Left ventricle myocardium inferior (tissue), 1 donor: ENCODE measurements around the gene LRP1B. TPM values are rescaled to one million over a fixed set of nuclear protein-coding genes. Genes with fewer than 3 reads are reported as not detected.

Experiments used
- DNase-seq: peaks from one replicate; pipeline ENCODE4 v3.0.0-alpha.2; 2020
- H3K27ac ChIP-seq: fragments of 200-600 bp; replicated peaks from 2 replicates; pipeline ENCODE4 v1.8.0; 2021
- H3K27me3 ChIP-seq: fragments of 200-600 bp; 2 replicates; pipeline ENCODE4 v1.8.0; 2021; ENCODE audit warnings: low read depth
- H3K36me3 ChIP-seq: fragments of 200-600 bp; 2 replicates; pipeline ENCODE4 v1.8.0; 2021
- H3K4me1 ChIP-seq: fragments of 200-600 bp; 2 replicates; pipeline ENCODE4 v1.8.0; 2021
- H3K4me3 ChIP-seq: fragments of 200-600 bp; 2 replicates; pipeline ENCODE4 v1.8.0; 2021; ENCODE audit warnings: mild to moderate bottlenecking, moderate library complexity
- H3K9me3 ChIP-seq: fragments of 200-600 bp; replicated peaks from 2 replicates; pipeline ENCODE4 v1.8.0; 2021
- intact Hi-C: fragments of 100-400 bp; cut with micrococcal nuclease; formaldehyde crosslinking; loops from one replicate; pipeline ENCODE4 v1.11.0; 2022
- total RNA-seq: library from RNA; stranded (reverse); fragmentation: NEBNext Ultra II Directional; extraction: Animal tissue kit (Norgen Biotek cat#: 25700); gene quantifications from one replicate; pipeline ENCODE4 v1.2.1, GENCODE V29; 2021
- TF ChIP-seq, protein P1 (sequence below): fragments of 200-600 bp; IDR thresholded peaks from 2 replicates; pipeline ENCODE4 v1.8.0; 2021; ENCODE audit warnings: antibody characterized with exemption, mild to moderate bottlenecking, borderline replicate concordance
- donor health status: DM: no; HTN: yes; CAD: no; lungs with severe emphysema.

LRP1B gene
- total RNA-seq, 1 donor from 2014 or later: 0.08 TPM

DNA sequence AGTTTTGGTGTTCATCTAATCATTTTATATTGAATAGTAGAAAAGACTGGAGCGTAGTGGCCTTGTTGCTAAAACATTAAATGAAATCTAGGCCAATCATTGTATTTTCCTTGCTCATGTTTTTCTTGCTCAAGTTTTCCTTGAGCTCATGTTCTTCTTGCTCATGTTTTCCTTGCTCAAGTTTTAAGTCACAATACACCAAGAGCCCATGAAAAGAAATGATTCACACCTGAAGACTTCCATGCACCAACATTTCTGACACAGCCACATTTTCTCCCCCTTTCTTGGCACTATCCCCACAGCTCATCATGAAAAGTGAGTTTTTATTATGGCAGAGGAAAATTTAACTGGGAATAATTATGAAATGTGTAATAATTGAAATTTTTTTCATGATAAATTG lies 92.0 kb downstream of the LRP1B start:
- no peaks in the 10 kb centered on the region for H3K27me3 ChIP-seq
- intact Hi-C loops: no loop called here
- H3K4me3 ChIP-seq: no peak overlapping the region
- TF ChIP-seq, protein P1, sequence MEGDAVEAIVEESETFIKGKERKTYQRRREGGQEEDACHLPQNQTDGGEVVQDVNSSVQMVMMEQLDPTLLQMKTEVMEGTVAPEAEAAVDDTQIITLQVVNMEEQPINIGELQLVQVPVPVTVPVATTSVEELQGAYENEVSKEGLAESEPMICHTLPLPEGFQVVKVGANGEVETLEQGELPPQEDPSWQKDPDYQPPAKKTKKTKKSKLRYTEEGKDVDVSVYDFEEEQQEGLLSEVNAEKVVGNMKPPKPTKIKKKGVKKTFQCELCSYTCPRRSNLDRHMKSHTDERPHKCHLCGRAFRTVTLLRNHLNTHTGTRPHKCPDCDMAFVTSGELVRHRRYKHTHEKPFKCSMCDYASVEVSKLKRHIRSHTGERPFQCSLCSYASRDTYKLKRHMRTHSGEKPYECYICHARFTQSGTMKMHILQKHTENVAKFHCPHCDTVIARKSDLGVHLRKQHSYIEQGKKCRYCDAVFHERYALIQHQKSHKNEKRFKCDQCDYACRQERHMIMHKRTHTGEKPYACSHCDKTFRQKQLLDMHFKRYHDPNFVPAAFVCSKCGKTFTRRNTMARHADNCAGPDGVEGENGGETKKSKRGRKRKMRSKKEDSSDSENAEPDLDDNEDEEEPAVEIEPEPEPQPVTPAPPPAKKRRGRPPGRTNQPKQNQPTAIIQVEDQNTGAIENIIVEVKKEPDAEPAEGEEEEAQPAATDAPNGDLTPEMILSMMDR: no peak
- no peak overlapping the region for H3K27ac ChIP-seq
- H3K36me3 ChIP-seq: no peaks in the 10 kb centered on the region
- no peaks in the 10 kb centered on the region for H3K9me3 ChIP-seq
- no peak for DNase-seq
- no peaks in the 10 kb centered on the region for H3K4me1 ChIP-seq

DNA sequence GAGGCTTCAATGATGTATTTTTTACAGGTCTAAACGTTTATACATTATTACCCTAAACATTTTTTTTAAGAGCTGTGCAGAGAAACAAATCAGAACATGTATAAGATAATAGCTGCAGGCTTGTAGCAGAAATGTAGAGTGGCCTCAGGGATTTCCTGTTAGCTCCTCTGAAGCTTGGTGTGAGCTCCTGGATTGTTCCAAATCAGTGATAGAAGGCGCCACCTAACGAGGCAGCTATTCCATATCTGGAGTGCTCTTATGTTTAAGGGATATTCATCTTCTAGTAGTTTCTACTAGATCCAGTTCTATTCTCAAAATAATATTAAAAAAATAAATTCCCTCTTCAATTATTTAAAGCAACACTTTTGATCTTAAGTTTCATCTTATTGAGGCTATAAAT lies 93.1 kb downstream of the LRP1B start:
- no peaks in the 10 kb centered on the region for H3K36me3 ChIP-seq
- no peaks in the 10 kb centered on the region for H3K9me3 ChIP-seq
- TF ChIP-seq, protein P1: no peak
- H3K4me1 ChIP-seq: no peaks in the 10 kb centered on the region
- no peak for DNase-seq
- H3K4me3 ChIP-seq: no peak overlapping the region
- no peaks in the 10 kb centered on the region for H3K27me3 ChIP-seq
- no peak overlapping the region for H3K27ac ChIP-seq
- intact Hi-C loops: no loop called here

DNA sequence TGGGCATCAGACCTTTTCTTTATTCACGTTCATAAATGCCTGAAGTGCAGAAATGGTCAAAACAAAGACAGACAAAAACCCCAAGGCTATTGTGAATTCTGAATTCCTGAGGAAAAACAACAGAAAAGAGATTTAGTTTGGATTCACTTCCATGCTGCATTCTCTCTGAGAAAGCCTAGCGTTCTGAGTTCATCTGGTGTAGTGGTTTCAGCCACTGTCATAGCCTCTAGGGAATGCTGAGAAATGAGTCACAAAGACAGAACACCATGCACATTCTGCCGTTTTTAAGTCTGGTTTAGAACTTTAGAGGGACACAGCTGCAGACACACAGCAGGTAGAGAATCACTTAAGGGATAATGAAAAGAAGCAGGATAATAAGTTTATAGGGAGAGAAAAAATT lies 93.8 kb downstream of the LRP1B start:
- intact Hi-C loops: no loop called here
- no peak overlapping the region for H3K27ac ChIP-seq
- no peak overlapping the region for H3K4me3 ChIP-seq
- no peak for DNase-seq
- no peaks in the 10 kb centered on the region for H3K9me3 ChIP-seq
- H3K27me3 ChIP-seq: no peaks in the 10 kb centered on the region
- no peaks in the 10 kb centered on the region for H3K4me1 ChIP-seq
- no peaks in the 10 kb centered on the region for H3K36me3 ChIP-seq
- TF ChIP-seq, protein P1: no peak

DNA sequence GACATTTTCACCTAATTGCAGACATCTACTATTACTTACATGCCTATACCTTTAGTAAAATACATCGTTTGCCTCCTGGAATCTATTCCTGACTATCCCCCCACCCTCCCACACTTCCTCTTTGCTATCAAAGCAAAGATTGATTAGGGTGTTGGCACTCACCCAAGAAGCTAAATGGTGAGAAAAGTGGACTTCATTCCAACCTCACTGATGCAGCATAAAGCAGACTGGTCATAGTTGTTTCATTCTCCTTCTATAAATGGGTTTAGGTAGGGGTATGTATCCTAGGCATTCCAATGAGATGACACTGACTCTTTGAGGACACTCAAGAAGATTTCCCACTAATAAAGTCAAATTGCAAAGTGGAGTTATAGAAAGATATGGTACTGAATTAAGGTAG lies 97.4 kb downstream of the LRP1B start:
- TF ChIP-seq, protein P1: no peak
- no peaks in the 10 kb centered on the region for H3K4me1 ChIP-seq
- no peak overlapping the region for H3K27ac ChIP-seq
- no peak for DNase-seq
- H3K4me3 ChIP-seq: no peak overlapping the region
- H3K27me3 ChIP-seq: no peaks in the 10 kb centered on the region
- H3K36me3 ChIP-seq: no peaks in the 10 kb centered on the region
- intact Hi-C loops: no loop called here
- H3K9me3 ChIP-seq: no peaks in the 10 kb centered on the region

DNA sequence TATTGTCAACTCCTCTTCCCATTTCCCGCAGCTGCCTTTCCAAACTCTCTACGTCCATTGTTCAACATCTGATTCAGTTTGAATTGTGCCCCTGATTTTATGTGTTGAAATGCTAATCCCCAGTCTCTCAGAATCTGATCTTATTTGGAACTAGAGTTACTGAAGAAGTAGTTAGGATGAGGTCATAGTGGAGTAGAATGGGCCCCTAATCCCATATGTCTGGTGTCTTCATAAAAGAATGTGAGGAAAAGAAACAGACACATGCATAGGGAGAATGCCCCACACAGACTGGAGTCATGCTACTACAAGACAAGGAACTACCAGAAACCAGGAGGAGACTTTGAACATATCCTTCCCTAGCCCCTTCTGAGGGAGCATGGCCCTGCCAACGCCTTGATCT lies 99.2 kb downstream of the LRP1B start:
- Histone ChIP-seq H3K36me3 (no peaks in the 10 kb centered on the region), H3K4me1 (no peaks in the 10 kb centered on the region)

More for the DNA sequence above, 99.2 kb downstream of the LRP1B start:
- Histone ChIP-seq H3K27ac (no peak overlapping the region), H3K9me3 (no peaks in the 10 kb centered on the region), H3K27me3 (no peaks in the 10 kb centered on the region), H3K4me3 (no peak overlapping the region)
- TF ChIP-seq, protein P1: no peak
- intact Hi-C loops: no loop called here
- DNase-seq: no peak
